Adrenal gland (tissue), 5 donors: ENCODE results near the gene BBS9.
"Not testable (repeated sequence)": the region's sequence is repeated elsewhere in the genome, so short reads cannot be mapped to it uniquely, and the experiment has no call there.

Experiments
- POLR2A ChIP-seq, 2 donors: fragments of 450-650 bp; IDR thresholded peaks; one replicate each; pipeline ENCODE4 v1.6.1; 2017; ENCODE audit warnings: antibody characterized with exemption in 2 of 2, mild to moderate bottlenecking in 2 of 2, moderate library complexity in 1 of 2
- TF ChIP-seq, protein P1 (sequence below), 6 experiments: fragments of 450-650 bp in 4 of 6; fragments of 200-600 bp in 2 of 6; sonication (generic) in 1 of 6; IDR thresholded peaks; 1 replicate in 5 of 6; 2 replicates in 1 of 6; pipeline versions ENCODE4 v1.5.1 to v1.8.0; 2016 to 2021; ENCODE audit warnings: antibody characterized with exemption in 6 of 6, mild to moderate bottlenecking in 2 of 6, moderate library complexity in 1 of 6
- donor health status: DM: no; HTN: no; CAD: no.

DNA sequence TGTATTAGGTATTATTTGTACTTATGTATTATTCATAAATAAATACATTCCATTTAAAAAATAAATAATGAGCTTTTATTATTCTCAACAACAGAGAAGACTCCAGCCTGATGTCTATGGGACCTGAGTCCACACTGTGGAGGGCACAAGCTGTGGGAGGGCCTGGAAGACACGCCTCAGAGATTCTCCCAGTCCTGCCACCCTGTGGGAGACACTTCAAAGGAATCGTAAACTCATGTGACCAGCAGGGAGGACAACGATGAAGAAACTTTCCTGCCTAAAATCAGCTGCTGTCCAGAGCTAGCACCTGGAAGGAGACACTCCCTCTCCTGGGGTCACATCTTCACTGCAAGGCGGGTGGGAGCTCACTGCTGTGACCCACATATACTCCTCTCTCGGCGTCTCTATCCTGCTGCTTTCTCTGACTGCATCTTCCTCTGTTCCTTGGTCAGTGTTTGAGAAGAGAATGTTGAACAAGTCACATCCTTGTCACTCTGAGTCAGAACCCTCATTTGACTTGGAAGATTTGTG lies 34.6 kb upstream of the BBS9 start:
- TF ChIP-seq, protein P1, sequence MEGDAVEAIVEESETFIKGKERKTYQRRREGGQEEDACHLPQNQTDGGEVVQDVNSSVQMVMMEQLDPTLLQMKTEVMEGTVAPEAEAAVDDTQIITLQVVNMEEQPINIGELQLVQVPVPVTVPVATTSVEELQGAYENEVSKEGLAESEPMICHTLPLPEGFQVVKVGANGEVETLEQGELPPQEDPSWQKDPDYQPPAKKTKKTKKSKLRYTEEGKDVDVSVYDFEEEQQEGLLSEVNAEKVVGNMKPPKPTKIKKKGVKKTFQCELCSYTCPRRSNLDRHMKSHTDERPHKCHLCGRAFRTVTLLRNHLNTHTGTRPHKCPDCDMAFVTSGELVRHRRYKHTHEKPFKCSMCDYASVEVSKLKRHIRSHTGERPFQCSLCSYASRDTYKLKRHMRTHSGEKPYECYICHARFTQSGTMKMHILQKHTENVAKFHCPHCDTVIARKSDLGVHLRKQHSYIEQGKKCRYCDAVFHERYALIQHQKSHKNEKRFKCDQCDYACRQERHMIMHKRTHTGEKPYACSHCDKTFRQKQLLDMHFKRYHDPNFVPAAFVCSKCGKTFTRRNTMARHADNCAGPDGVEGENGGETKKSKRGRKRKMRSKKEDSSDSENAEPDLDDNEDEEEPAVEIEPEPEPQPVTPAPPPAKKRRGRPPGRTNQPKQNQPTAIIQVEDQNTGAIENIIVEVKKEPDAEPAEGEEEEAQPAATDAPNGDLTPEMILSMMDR (IDR thresholded peaks at IDR 0.05) = not testable (repeated sequence)
- TF ChIP-seq POLR2A (IDR thresholded peaks at IDR 0.05) = not testable (repeated sequence)
